Gastroesophageal sphincter (tissue), 4 donors: ENCODE results near the gene FAAH. TPM values are rescaled to one million over a fixed set of nuclear protein-coding genes. Genes with fewer than 3 reads are reported as not detected.

Experiments
- ATAC-seq: fragments of 150-250 bp; one replicate; pipeline ENCODE4 v1.9.1; 2016; ENCODE audit warnings: mild to moderate bottlenecking, moderate library complexity
- H3K27ac ChIP-seq, 4 donors: fragments of 200-600 bp; sonication (generic) in 3 of 4; 1 replicate in 3 of 4; 2 replicates in 1 of 4; pipeline ENCODE4 v1.5.1; 2016 to 2019
- H3K27me3 ChIP-seq: fragments of 200-600 bp; sonication (generic); one replicate; pipeline ENCODE4 v1.5.1; 2019
- H3K36me3 ChIP-seq, 2 donors: fragments of 200-600 bp; sonication (generic); one replicate each; pipeline ENCODE4 v1.5.1; 2019; ENCODE audit warnings: control low read depth in 1 of 2
- H3K4me1 ChIP-seq, 3 donors: fragments of 200-600 bp; sonication (generic); 1 replicate in 2 of 3; 2 replicates in 1 of 3; pipeline ENCODE4 v1.5.1; 2016 to 2019; ENCODE audit warnings: control low read depth in 2 of 3
- H3K4me3 ChIP-seq, 2 donors: fragments of 200-600 bp; sonication (generic); one replicate each; pipeline ENCODE4 v1.5.1; 2019; ENCODE audit warnings: mild to moderate bottlenecking in 1 of 2, moderate library complexity in 1 of 2
- H3K9me3 ChIP-seq, 3 donors: fragments of 200-600 bp; sonication (generic); one replicate each; pipeline ENCODE4 v1.5.1; 2017 to 2019; ENCODE audit warnings: control low read depth in 2 of 3
- CTCF ChIP-seq, 4 experiments: fragments of 200-600 bp in 2 of 4; fragments of 450-650 bp in 2 of 4; sonication (generic) in 1 of 4; IDR thresholded peaks; one replicate each; pipeline ENCODE4 v1.5.1; 2017 to 2019; ENCODE audit warnings: antibody characterized with exemption in 4 of 4, mild to moderate bottlenecking in 2 of 4, moderate library complexity in 2 of 4
- EP300 ChIP-seq: sonication (generic); formaldehyde crosslinking; IDR thresholded peaks from one replicate; pipeline ENCODE4 v1.6.1; 2017; ENCODE audit warnings: antibody characterized with exemption, mild to moderate bottlenecking
- POLR2A ChIP-seq, 2 donors: fragments of 450-650 bp; IDR thresholded peaks; one replicate each; pipeline ENCODE4 v1.6.1; 2017; ENCODE audit warnings: antibody characterized with exemption in 2 of 2, mild to moderate bottlenecking in 2 of 2, moderate library complexity in 1 of 2
- POLR2AphosphoS5 ChIP-seq: sonication (generic); formaldehyde crosslinking; IDR thresholded peaks from one replicate; pipeline ENCODE4 v1.6.1; 2017; ENCODE audit warnings: antibody characterized with exemption
- WGBS, 2 donors: methylation state at CpG; one replicate each; pipeline ENCODE4 v1.1.5; 2018; ENCODE audit warnings: low coverage in 1 of 2; 5-methylcytosine and 5-hydroxymethylcytosine counted together
- total RNA-seq, 4 donors: library from RNA; depleted of rRNA; stranded (reverse); fragments of >200 nt; gene quantifications; one replicate each; pipeline ENCODE4 v1.1.0, GENCODE V29; 2016

FAAH gene
- total RNA-seq, 4 donors from 2014 or later = 6.8 to 8.1 (median 7.4) TPM

GRCh38 chr1:46380508-46380907 is 13.6 kb upstream of the FAAH start:
- Histone ChIP-seq H3K27me3 (no peaks in the 10 kb centered on the region), H3K4me1 (no peaks in the 10 kb centered on the region), H3K9me3 (no peaks in the 10 kb centered on the region), H3K27ac (no peak overlapping the region), H3K36me3 (no peaks in the 10 kb centered on the region), H3K4me3 (no peak overlapping the region)
- ATAC-seq = no peak
- TF ChIP-seq EP300 = no peak

GRCh38 chr1:46393510-46393909 is 607 bp upstream of the FAAH start:
- Histone ChIP-seq H3K4me3 (no peak overlapping the region), H3K9me3 (peaks cover 0 to 12% (median 0%) of the 10 kb centered on the region in 3 donors), H3K27me3 (no peaks in the 10 kb centered on the region), H3K36me3 (no peaks in the 10 kb centered on the region), H3K4me1 (peaks cover 0 to 27% (median 12%) of the 10 kb centered on the region in 3 donors), H3K27ac (peak overlapping the region in 1 of 4 donors; percentile 42)
- TF ChIP-seq EP300 (no peak), POLR2AphosphoS5 (no peak), POLR2A (IDR thresholded peaks at IDR 0.05) (no peak), CTCF (IDR thresholded peaks at IDR 0.05) (no peak)
- ATAC-seq = no peak
- WGBS, 2 donors = 80 to 83% methylated on average over 1 to 12 of the region's 12 CpGs

- peaks cover 0 to 12% (median 0%) of the 10 kb centered on the region in 3 donors for H3K9me3 ChIP-seq
- peak overlapping the region; percentile 28 to 74 for H3K4me3 ChIP-seq
- no peaks in the 10 kb centered on the region for H3K36me3 ChIP-seq
- H3K4me1 ChIP-seq = peaks cover 0 to 27% (median 12%) of the 10 kb centered on the region in 3 donors
- TF ChIP-seq EP300 (no peak), CTCF (IDR thresholded peaks at IDR 0.05) (no peak), POLR2AphosphoS5 (no peak), POLR2A (IDR thresholded peaks at IDR 0.05) (no peak)
- no peaks in the 10 kb centered on the region for H3K27me3 ChIP-seq
- H3K27ac ChIP-seq = peak overlapping the region in 1 of 4 donors; percentile 42
- ATAC-seq = peak; percentile 18
- 27 to 53% methylated on average over 3 to 11 of the region's 17 CpGs for WGBS, 2 donors
These were observed 852 bp downstream of the FAAH start for GRCh38 chr1:46394872-46395465.

GRCh38 chr1:46396441-46397398 is 2.6 kb downstream of the FAAH start:
- 70 to 86% methylated on average over 2 to 3 of the region's 10 CpGs for WGBS, 2 donors
- Histone ChIP-seq H3K27ac (no peak overlapping the region), H3K9me3 (peaks cover 0 to 12% (median 0%) of the 10 kb centered on the region in 3 donors), H3K4me1 (peaks cover 0 to 29% (median 13%) of the 10 kb centered on the region in 3 donors), H3K27me3 (no peaks in the 10 kb centered on the region), H3K36me3 (no peaks in the 10 kb centered on the region), H3K4me3 (no peak overlapping the region)
- TF ChIP-seq CTCF (IDR thresholded peaks at IDR 0.05) (no peak), POLR2AphosphoS5 (no peak), POLR2A (IDR thresholded peaks at IDR 0.05) (no peak), EP300 (no peak)
- no peak for ATAC-seq

GRCh38 chr1:46399307-46399706 is 5.2 kb downstream of the FAAH start:
- Histone ChIP-seq H3K27me3 (no peaks in the 10 kb centered on the region), H3K36me3 (no peaks in the 10 kb centered on the region), H3K27ac (no peak overlapping the region), H3K4me1 (peaks cover 0 to 35% (median 20%) of the 10 kb centered on the region in 3 donors), H3K4me3 (no peak overlapping the region), H3K9me3 (no peaks in the 10 kb centered on the region)
- 79 to 92% methylated on average over 2 to 9 of the region's 9 CpGs for WGBS, 2 donors
- TF ChIP-seq EP300 (no peak), POLR2A (IDR thresholded peaks at IDR 0.05) (no peak), CTCF (IDR thresholded peaks at IDR 0.05) (no peak), POLR2AphosphoS5 (no peak)
- ATAC-seq = no peak
